DND-41 (cell line): ENCODE measurements around the gene ORM2.

ENCODE experiments used
- EZH2 ChIP-seq: IDR thresholded peaks from 3 replicates; pipeline ENCODE4 v1.6.1; 2012; ENCODE audit warnings: borderline replicate concordance, low read depth, mild to moderate bottlenecking, moderate library complexity, low read length, inconsistent platforms; ENCODE audit not compliant: severe bottlenecking
- TF ChIP-seq, protein P1 (sequence below): IDR thresholded peaks from 2 replicates; pipeline ENCODE4 v1.5.1; 2012; ENCODE audit warnings: borderline replicate concordance, low read length, moderate library complexity, mild to moderate bottlenecking; ENCODE audit not compliant: poor library complexity, severe bottlenecking; ENCODE audit errors: extremely low read depth

DNA sequence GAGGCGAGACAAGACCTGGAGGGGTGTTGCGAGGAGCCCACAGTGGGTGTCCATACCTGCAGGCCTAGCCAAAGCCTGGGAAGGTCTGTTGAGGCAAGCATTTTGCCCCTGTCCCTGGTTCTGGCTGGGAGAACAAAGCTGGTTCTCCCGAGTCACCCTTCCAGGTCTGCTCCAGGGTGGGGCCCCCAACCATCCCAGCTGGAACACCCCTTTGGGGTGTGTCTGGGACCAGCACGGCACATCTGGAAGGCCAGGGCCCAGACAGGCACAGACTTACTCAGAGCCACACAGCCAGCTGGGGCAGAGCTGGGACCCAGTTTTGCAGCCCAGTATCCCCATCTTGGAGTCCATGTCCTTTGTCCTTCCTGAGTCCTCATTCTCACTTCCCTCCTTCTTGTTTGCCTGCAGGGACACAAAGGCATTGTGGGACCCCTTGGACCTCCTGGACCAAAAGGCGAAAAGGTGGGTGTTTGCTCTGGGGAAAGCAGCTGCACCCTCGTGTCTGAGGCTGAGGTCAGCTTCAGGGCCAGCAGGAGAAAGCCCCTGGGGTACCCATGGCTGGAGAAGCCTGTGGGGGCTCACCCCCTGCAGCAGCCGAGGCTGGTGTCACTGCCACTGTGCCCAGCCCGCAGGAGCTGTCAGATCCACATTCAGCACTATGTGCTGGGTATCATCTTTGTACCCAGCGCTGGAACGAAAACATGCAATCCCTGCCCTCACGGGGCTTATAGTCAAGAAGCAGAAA is 45.2 kb upstream of the ORM2 start:
- TF ChIP-seq, protein P1, sequence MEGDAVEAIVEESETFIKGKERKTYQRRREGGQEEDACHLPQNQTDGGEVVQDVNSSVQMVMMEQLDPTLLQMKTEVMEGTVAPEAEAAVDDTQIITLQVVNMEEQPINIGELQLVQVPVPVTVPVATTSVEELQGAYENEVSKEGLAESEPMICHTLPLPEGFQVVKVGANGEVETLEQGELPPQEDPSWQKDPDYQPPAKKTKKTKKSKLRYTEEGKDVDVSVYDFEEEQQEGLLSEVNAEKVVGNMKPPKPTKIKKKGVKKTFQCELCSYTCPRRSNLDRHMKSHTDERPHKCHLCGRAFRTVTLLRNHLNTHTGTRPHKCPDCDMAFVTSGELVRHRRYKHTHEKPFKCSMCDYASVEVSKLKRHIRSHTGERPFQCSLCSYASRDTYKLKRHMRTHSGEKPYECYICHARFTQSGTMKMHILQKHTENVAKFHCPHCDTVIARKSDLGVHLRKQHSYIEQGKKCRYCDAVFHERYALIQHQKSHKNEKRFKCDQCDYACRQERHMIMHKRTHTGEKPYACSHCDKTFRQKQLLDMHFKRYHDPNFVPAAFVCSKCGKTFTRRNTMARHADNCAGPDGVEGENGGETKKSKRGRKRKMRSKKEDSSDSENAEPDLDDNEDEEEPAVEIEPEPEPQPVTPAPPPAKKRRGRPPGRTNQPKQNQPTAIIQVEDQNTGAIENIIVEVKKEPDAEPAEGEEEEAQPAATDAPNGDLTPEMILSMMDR: no peak
- no peak for TF ChIP-seq EZH2
